Lower leg skin (tissue), 3 donors: ENCODE results near the gene CLTB.

Source experiments
- POLR2A ChIP-seq, 2 donors: fragments of 450-650 bp; IDR thresholded peaks; one replicate each; pipeline ENCODE4 v1.6.1; 2016 to 2017; ENCODE audit warnings: antibody characterized with exemption in 2 of 2, mild to moderate bottlenecking in 1 of 2, moderate library complexity in 1 of 2
- TF ChIP-seq, protein P1 (sequence below), 3 donors: fragments of 450-650 bp; IDR thresholded peaks; one replicate each; pipeline ENCODE4 v1.5.1; 2016; ENCODE audit warnings: antibody characterized with exemption in 3 of 3, mild to moderate bottlenecking in 3 of 3, moderate library complexity in 2 of 3

DNA sequence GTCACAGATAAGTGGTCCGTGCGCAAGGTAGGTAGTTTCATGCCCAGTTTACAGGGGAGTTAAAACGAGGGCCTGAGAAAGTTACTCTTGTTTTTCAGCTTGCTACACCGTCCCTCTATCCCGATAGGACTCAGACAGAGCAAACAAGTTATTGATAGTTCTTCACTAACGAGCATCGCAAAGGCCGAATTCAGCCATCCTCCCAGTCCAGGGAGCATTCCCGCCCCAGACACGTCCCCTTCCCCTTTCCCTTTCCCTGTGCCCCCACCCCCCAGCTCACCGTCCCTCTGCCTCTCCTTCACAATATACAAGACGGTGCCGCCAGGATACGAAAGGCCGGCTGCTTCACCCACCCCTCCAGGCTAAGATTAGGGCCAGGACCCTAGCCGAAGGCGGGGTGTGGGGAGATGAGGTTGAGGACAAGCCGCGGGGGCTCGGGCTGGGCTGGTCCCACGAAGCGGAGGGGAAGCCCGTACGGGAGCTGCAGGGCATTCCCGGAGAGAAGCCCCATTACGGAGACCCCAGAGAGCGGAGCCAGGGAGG is 55.4 kb downstream of the CLTB start:
- TF ChIP-seq, protein P1, sequence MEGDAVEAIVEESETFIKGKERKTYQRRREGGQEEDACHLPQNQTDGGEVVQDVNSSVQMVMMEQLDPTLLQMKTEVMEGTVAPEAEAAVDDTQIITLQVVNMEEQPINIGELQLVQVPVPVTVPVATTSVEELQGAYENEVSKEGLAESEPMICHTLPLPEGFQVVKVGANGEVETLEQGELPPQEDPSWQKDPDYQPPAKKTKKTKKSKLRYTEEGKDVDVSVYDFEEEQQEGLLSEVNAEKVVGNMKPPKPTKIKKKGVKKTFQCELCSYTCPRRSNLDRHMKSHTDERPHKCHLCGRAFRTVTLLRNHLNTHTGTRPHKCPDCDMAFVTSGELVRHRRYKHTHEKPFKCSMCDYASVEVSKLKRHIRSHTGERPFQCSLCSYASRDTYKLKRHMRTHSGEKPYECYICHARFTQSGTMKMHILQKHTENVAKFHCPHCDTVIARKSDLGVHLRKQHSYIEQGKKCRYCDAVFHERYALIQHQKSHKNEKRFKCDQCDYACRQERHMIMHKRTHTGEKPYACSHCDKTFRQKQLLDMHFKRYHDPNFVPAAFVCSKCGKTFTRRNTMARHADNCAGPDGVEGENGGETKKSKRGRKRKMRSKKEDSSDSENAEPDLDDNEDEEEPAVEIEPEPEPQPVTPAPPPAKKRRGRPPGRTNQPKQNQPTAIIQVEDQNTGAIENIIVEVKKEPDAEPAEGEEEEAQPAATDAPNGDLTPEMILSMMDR (IDR thresholded peaks at IDR 0.05), result no peak
- TF ChIP-seq POLR2A (IDR thresholded peaks at IDR 0.05), result no peak
